ENCODE data around the gene VAPB. TPM values are rescaled to one million over a fixed set of nuclear protein-coding genes. Genes with fewer than 3 reads are reported as not detected.
"Not testable (repeated sequence)": the region's sequence is repeated elsewhere in the genome, so short reads cannot be mapped to it uniquely, and the experiment has no call there.

VAPB gene
- polyA plus RNA-seq, 1 donor from 2014 or later = 32.5 TPM

DNA sequence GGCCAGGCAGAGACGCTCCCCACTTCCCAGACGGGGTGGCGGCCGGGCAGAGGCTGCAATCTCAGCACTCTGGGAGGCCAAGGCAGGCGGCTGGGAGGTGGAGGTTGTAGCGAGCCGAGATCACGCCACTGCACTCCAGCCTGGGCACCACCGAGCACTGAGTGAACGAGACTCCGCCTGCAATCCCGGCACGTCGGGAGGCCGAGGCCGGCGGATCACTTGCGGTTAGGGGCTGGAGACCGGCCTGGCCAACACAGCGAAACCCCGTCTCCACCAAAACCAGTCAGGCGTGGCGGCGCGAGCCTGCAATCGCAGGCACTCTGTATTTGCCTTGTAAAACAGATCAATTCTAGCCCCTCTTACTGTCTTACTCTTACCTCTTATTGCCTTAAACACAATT, 25.8 kb downstream of the VAPB start:
- H3K27ac ChIP-seq (ENCODE audit: low read length); H3K9ac ChIP-seq (ENCODE audit: low read length); H3F3A ChIP-seq (ENCODE audit: insufficient read depth, low read length, poor library complexity, severe bottlenecking); H3K9me3 ChIP-seq (ENCODE audit: low read length); H3K4me2 ChIP-seq (ENCODE audit: low read length); H3K27me3 ChIP-seq (ENCODE audit: insufficient read depth, low read depth, low read length); H3K36me3 ChIP-seq (ENCODE audit: insufficient read depth, low read length); H3K9me2 ChIP-seq (ENCODE audit: insufficient read depth, low read length); H2AFZ ChIP-seq (ENCODE audit: low read depth, low read length); H3K4me3 ChIP-seq (ENCODE audit: low read length); H4K20me1 ChIP-seq (ENCODE audit: insufficient read depth): not testable (repeated sequence)
- H3K79me2 ChIP-seq (replicated peaks; ENCODE audit: insufficient read depth, low read length) = peaks cover 47% of the 10 kb centered on the region

DNA sequence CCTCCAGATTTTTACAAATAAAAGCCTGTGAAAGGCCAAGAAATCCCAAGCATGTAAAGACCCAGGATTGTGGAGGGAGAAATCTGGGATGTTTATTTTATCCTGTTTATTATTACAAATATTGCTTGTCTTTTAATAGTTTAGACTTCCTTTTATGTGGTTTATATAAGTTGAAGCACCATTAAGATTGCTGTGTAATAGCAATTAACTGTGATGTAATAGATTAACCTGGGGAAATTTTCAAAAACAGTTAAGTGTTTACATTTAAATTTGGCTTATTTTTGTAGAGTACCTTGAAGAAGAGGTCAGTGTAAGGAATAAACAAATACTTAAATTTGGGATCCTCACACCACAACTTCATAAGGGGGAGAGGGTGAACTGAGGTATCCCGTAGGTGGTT, 27.0 kb downstream of the VAPB start:
- H3K79me2 ChIP-seq (replicated peaks; ENCODE audit: insufficient read depth, low read length) = peaks cover 34% of the 10 kb centered on the region
- H3K9ac ChIP-seq (ENCODE audit: low read length) = no peak overlapping the region
- H3K4me3 ChIP-seq (ENCODE audit: low read length) = no peak overlapping the region
- no peaks in the 10 kb centered on the region for H3K27me3 ChIP-seq (ENCODE audit: insufficient read depth, low read depth, low read length)
- no peak overlapping the region for H2AFZ ChIP-seq (ENCODE audit: low read depth, low read length)
- H4K20me1 ChIP-seq (ENCODE audit: insufficient read depth) = no peaks in the 10 kb centered on the region
- no peaks in the 10 kb centered on the region for H3K9me3 ChIP-seq (ENCODE audit: low read length)
- H3K9me2 ChIP-seq (ENCODE audit: insufficient read depth, low read length) = no peaks in the 10 kb centered on the region
- H3F3A ChIP-seq (ENCODE audit: insufficient read depth, low read length, poor library complexity, severe bottlenecking) = no peaks in the 10 kb centered on the region
- no peak overlapping the region for H3K4me2 ChIP-seq (ENCODE audit: low read length)
- H3K36me3 ChIP-seq (ENCODE audit: insufficient read depth, low read length) = peaks cover 9% of the 10 kb centered on the region
- TF ChIP-seq SMC3 (conservative IDR thresholded peaks at IDR 0.05; ENCODE audit: poor library complexity) (no peak), EZH2 (IDR thresholded peaks at IDR 0.05; ENCODE audit: borderline replicate concordance, insufficient read depth, low read length, poor library complexity, severe bottlenecking) (no peak), TAF1 (IDR thresholded peaks at IDR 0.05; ENCODE audit: low read depth) (no peak), EP300 (conservative IDR thresholded peaks at IDR 0.05; ENCODE audit: poor library complexity, severe bottlenecking) (no peak), POLR2AphosphoS5 (IDR thresholded peaks at IDR 0.05) (no peak), MXI1 (conservative IDR thresholded peaks at IDR 0.05; ENCODE audit: poor library complexity, severe bottlenecking) (no peak), RAD21 (conservative IDR thresholded peaks at IDR 0.05) (no peak)
- TF ChIP-seq, protein P1, sequence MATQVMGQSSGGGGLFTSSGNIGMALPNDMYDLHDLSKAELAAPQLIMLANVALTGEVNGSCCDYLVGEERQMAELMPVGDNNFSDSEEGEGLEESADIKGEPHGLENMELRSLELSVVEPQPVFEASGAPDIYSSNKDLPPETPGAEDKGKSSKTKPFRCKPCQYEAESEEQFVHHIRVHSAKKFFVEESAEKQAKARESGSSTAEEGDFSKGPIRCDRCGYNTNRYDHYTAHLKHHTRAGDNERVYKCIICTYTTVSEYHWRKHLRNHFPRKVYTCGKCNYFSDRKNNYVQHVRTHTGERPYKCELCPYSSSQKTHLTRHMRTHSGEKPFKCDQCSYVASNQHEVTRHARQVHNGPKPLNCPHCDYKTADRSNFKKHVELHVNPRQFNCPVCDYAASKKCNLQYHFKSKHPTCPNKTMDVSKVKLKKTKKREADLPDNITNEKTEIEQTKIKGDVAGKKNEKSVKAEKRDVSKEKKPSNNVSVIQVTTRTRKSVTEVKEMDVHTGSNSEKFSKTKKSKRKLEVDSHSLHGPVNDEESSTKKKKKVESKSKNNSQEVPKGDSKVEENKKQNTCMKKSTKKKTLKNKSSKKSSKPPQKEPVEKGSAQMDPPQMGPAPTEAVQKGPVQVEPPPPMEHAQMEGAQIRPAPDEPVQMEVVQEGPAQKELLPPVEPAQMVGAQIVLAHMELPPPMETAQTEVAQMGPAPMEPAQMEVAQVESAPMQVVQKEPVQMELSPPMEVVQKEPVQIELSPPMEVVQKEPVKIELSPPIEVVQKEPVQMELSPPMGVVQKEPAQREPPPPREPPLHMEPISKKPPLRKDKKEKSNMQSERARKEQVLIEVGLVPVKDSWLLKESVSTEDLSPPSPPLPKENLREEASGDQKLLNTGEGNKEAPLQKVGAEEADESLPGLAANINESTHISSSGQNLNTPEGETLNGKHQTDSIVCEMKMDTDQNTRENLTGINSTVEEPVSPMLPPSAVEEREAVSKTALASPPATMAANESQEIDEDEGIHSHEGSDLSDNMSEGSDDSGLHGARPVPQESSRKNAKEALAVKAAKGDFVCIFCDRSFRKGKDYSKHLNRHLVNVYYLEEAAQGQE (IDR thresholded peaks at IDR 0.05; ENCODE audit: borderline replicate concordance) = no peak
- TF ChIP-seq, protein P2, sequence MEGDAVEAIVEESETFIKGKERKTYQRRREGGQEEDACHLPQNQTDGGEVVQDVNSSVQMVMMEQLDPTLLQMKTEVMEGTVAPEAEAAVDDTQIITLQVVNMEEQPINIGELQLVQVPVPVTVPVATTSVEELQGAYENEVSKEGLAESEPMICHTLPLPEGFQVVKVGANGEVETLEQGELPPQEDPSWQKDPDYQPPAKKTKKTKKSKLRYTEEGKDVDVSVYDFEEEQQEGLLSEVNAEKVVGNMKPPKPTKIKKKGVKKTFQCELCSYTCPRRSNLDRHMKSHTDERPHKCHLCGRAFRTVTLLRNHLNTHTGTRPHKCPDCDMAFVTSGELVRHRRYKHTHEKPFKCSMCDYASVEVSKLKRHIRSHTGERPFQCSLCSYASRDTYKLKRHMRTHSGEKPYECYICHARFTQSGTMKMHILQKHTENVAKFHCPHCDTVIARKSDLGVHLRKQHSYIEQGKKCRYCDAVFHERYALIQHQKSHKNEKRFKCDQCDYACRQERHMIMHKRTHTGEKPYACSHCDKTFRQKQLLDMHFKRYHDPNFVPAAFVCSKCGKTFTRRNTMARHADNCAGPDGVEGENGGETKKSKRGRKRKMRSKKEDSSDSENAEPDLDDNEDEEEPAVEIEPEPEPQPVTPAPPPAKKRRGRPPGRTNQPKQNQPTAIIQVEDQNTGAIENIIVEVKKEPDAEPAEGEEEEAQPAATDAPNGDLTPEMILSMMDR (IDR thresholded peaks at IDR 0.05; ENCODE audit: poor library complexity, severe bottlenecking) = no peak
- no peak overlapping the region for H3K27ac ChIP-seq (ENCODE audit: low read length)

DNA sequence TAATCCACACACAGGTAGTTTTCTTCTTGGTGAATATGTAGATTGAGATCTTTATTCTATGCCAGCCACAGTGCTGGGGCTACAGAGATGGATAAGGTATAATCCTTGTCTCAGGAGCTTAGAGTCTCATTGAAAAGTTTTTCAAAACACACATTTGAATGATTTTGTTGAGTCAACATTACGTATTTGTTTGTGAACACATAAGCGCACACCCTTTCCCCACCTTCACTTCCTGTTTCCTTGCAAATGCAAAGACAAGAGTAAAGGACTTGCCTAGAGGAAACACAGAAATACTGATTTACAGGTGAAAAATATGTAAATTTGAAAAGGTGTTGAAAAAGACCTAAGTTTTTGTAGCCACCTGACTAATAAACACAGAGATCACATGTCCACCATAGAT, 27.8 kb downstream of the VAPB start:
- no peak overlapping the region for H3K9ac ChIP-seq (ENCODE audit: low read length)
- no peaks in the 10 kb centered on the region for H3F3A ChIP-seq (ENCODE audit: insufficient read depth, low read length, poor library complexity, severe bottlenecking)
- peaks cover 30% of the 10 kb centered on the region for H3K79me2 ChIP-seq (replicated peaks; ENCODE audit: insufficient read depth, low read length)
- TF ChIP-seq RAD21 (conservative IDR thresholded peaks at IDR 0.05) (no peak), EZH2 (IDR thresholded peaks at IDR 0.05; ENCODE audit: borderline replicate concordance, insufficient read depth, low read length, poor library complexity, severe bottlenecking) (no peak), TAF1 (IDR thresholded peaks at IDR 0.05; ENCODE audit: low read depth) (no peak), SMC3 (conservative IDR thresholded peaks at IDR 0.05; ENCODE audit: poor library complexity) (no peak), POLR2AphosphoS5 (IDR thresholded peaks at IDR 0.05) (no peak), EP300 (conservative IDR thresholded peaks at IDR 0.05; ENCODE audit: poor library complexity, severe bottlenecking) (no peak), MXI1 (conservative IDR thresholded peaks at IDR 0.05; ENCODE audit: poor library complexity, severe bottlenecking) (no peak)
- TF ChIP-seq, protein P1 (IDR thresholded peaks at IDR 0.05; ENCODE audit: borderline replicate concordance) = no peak
- TF ChIP-seq, protein P2 (IDR thresholded peaks at IDR 0.05; ENCODE audit: poor library complexity, severe bottlenecking) = no peak
- H3K4me3 ChIP-seq (ENCODE audit: low read length) = no peak overlapping the region
- no peaks in the 10 kb centered on the region for H3K9me2 ChIP-seq (ENCODE audit: insufficient read depth, low read length)
- no peak overlapping the region for H3K4me2 ChIP-seq (ENCODE audit: low read length)
- H3K27ac ChIP-seq (ENCODE audit: low read length) = no peak overlapping the region
- H2AFZ ChIP-seq (ENCODE audit: low read depth, low read length) = no peak overlapping the region
- H4K20me1 ChIP-seq (ENCODE audit: insufficient read depth) = no peaks in the 10 kb centered on the region
- H3K36me3 ChIP-seq (ENCODE audit: insufficient read depth, low read length) = peaks cover 10% of the 10 kb centered on the region
- H3K27me3 ChIP-seq (ENCODE audit: insufficient read depth, low read depth, low read length) = no peaks in the 10 kb centered on the region
- H3K9me3 ChIP-seq (ENCODE audit: low read length) = no peaks in the 10 kb centered on the region

Measured in neural cell (in vitro differentiated cells).